Activated CD4-positive, alpha-beta memory T cell treated with anti-CD3 and anti-CD28 coated beads, Interleukin-2, amount 10 ng/mL, durations not matched to agents 7 days and 5 days (primary cell): ENCODE measurements around the gene TMEM167B. TPM values are rescaled to one million over a fixed set of nuclear protein-coding genes. Genes with fewer than 3 reads are reported as not detected.
A peak's percentile ranks its signal among the peaks of the same experiment; 100 is the strongest.

Experiments
- CTCF ChIA-PET: fragments of 350-600 bp; sonication (Branson Sonifier 250); formaldehyde crosslinking; loops from one replicate; lab custom pipeline; 2021; ENCODE audit warnings: antibody characterized with exemption, inconsistent platforms; lab: Charles Lee
- POLR2A ChIA-PET: fragments of 350-600 bp; sonication (Branson Sonifier 250); formaldehyde crosslinking; loops from one replicate; lab custom pipeline; 2021; ENCODE audit warnings: antibody characterized with exemption; lab: Charles Lee
- DNase-seq: peaks from one replicate; pipeline ENCODE4 v3.0.0-alpha.2; 2020
- H3K27ac Mint-ChIP-seq: one replicate; pipeline ENCODE4 v1.8.0; 2021; ENCODE audit warnings: mild to moderate bottlenecking, mixed read lengths
- H3K27me3 Mint-ChIP-seq: one replicate; pipeline ENCODE4 v1.8.0; 2021; ENCODE audit warnings: mixed read lengths
- H3K36me3 Mint-ChIP-seq: one replicate; pipeline ENCODE4 v1.8.0; 2021; ENCODE audit warnings: low read depth, mixed read lengths
- H3K4me1 Mint-ChIP-seq: one replicate; pipeline ENCODE4 v1.8.0; 2021; ENCODE audit warnings: mixed read lengths
- H3K4me3 Mint-ChIP-seq: one replicate; pipeline ENCODE4 v1.8.0; 2021; ENCODE audit warnings: mild to moderate bottlenecking, mixed read lengths
- H3K9me3 Mint-ChIP-seq: one replicate; pipeline ENCODE4 v1.8.0; 2021; ENCODE audit warnings: mixed read lengths
- total RNA-seq, 2 experiments: library from RNA; stranded (reverse); gene quantifications; one replicate each; pipeline ENCODE4 v1.2.3, GENCODE V29; 2021

The TMEM167B gene
- total RNA-seq, 2 experiments from 2014 or later = 29.6 to 31.8 TPM

DNA sequence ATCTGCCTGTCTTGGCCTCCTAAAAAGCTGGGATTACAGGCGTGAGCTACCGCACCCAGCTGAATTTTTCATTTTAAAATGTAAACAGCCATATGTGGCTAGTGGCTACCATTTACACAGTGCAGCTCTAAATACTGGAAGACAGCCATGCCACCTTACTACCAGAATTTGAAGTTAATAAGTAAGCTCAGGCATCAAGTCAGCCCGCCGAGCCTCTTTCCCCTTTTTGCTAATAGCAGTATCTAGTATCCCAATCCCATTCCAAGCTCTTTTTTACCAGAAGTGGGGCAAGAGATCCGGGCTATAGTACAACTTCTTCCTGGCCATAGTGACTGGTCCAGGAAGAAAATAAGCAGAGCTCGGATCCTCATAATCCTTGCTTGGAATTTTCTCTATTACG is 29.9 kb upstream of the TMEM167B start:
- Mint-ChIP-seq H3K36me3 (peaks cover 10% of the 10 kb centered on the region), H3K4me3 (no peak overlapping the region), H3K9me3 (no peaks in the 10 kb centered on the region), H3K27me3 (no peaks in the 10 kb centered on the region), H3K4me1 (no peaks in the 10 kb centered on the region), H3K27ac (no peak overlapping the region)
- no peak for DNase-seq
- CTCF ChIA-PET = interaction anchor here (0.9 kb wide), 1 partner anchor 52 kb away, joined by 3 read pairs; a partner anchor contains a TSS
- POLR2A ChIA-PET = interaction anchor here (1.5 kb wide), 1 partner anchor 18 kb away, joined by 5 read pairs; the partner anchor contains the start of gene WDR47

DNA sequence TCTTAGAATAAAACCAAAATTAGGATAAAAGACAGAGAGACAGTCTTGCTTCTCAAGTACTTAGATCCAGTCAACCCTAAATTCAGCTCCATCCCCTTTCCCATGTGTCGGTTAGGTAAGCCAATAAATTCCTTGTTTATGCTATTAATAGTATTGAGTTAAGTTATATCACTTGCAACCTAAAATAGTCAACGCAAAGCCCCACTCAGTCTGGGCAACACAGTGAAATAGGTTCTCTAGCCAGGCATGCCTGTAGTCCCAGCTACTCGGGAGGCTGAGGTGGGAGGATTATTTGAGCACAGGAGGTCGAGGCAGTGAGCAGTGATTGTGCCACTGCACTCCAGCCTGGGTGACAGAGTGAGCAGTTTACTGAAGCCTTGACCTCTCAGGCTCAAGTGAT is 29.4 kb upstream of the TMEM167B start:
- ChIA-PET POLR2A (interaction anchor here (1.5 kb wide), 1 partner anchor 19 kb away, joined by 5 read pairs; the partner anchor contains the start of gene WDR47), CTCF (interaction anchor here (0.9 kb wide), 1 partner anchor 51 kb away, joined by 3 read pairs; a partner anchor contains a TSS)
- H3K4me1 Mint-ChIP-seq = no peaks in the 10 kb centered on the region
- H3K27me3 Mint-ChIP-seq = no peaks in the 10 kb centered on the region
- no peak overlapping the region for H3K27ac Mint-ChIP-seq
- no peak for DNase-seq
- peaks cover 10% of the 10 kb centered on the region for H3K36me3 Mint-ChIP-seq
- H3K9me3 Mint-ChIP-seq = no peaks in the 10 kb centered on the region
- no peak overlapping the region for H3K4me3 Mint-ChIP-seq

DNA sequence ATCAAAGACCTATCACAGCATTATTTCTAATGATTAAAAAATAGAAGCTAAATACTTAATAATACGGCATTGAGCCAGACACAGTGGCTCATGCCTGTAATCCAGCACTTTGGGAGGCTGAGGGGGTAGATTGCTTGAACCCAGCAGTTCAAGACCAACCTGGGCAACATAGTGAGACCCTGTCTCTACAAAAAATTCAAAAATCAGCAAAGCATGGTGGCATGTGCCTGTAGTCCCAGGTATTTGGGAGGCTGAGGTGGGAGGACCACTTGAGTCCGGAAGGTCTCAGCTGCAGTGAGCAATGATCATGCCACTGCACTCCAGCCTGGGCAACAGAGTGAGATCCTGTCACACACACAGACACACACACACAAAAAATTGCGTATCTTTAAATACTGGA is 25.4 kb upstream of the TMEM167B start:
- Mint-ChIP-seq H3K9me3 (no peaks in the 10 kb centered on the region), H3K36me3 (peaks cover 21% of the 10 kb centered on the region), H3K27ac (no peak overlapping the region), H3K4me1 (no peaks in the 10 kb centered on the region), H3K4me3 (no peak overlapping the region), H3K27me3 (no peaks in the 10 kb centered on the region)
- ChIA-PET CTCF (no interaction called here), POLR2A (no interaction called here)
- no peak for DNase-seq

DNA sequence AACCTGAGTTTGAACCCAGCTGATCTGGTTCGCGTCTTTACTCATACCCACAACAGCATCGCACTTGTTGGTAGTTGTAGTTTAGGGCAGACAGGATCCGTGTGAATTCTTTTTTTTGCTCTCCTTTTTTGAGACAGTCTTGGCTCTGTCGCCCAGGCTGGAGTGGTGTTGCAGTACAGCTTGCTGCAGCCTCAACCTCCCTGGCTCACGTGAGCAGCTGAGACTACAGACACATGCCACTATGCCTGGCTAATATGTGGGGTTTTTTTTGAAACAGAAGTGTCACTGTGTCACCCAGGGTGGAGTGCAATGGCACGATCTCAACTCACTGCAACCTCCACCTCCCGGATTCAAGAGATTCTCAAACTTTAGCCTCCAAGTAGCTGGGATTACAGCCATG is 22.7 kb upstream of the TMEM167B start:
- ChIA-PET CTCF (interaction anchor here (1.3 kb wide), 1 partner anchor 32 kb away, joined by 4 read pairs; no protein-coding TSS in a partner anchor), POLR2A (no interaction called here)
- Mint-ChIP-seq H3K4me1 (peaks cover 4% of the 10 kb centered on the region), H3K36me3 (peaks cover 25% of the 10 kb centered on the region), H3K27ac (no peak overlapping the region), H3K27me3 (no peaks in the 10 kb centered on the region), H3K4me3 (no peak overlapping the region), H3K9me3 (no peaks in the 10 kb centered on the region)
- DNase-seq = no peak

DNA sequence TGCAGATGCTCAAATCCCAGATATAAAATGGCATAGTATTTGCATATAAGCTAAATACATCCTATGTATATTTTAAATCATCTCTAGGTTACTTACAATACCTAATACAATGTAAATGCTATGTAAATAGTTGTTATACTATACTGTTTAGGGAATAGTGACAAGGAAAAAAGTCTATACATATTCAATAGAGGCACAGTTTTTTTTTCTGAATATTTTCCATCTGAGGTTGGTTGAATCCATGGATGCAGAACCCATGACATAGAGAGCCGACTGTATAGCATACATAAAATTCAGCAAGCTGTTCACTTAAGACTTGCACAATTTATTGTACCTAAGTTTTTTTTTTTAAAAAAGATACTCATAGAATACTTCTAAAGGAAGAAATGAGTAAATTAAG is 21.3 kb upstream of the TMEM167B start:
- Mint-ChIP-seq H3K27ac (no peak overlapping the region), H3K9me3 (no peaks in the 10 kb centered on the region), H3K36me3 (peaks cover 34% of the 10 kb centered on the region), H3K4me1 (peaks cover 6% of the 10 kb centered on the region), H3K4me3 (no peak overlapping the region), H3K27me3 (no peaks in the 10 kb centered on the region)
- ChIA-PET CTCF (no interaction called here), POLR2A (interaction anchor here (0.6 kb wide), 1 partner anchor 11 kb away, joined by 3 read pairs; no protein-coding TSS in a partner anchor)
- no peak for DNase-seq

DNA sequence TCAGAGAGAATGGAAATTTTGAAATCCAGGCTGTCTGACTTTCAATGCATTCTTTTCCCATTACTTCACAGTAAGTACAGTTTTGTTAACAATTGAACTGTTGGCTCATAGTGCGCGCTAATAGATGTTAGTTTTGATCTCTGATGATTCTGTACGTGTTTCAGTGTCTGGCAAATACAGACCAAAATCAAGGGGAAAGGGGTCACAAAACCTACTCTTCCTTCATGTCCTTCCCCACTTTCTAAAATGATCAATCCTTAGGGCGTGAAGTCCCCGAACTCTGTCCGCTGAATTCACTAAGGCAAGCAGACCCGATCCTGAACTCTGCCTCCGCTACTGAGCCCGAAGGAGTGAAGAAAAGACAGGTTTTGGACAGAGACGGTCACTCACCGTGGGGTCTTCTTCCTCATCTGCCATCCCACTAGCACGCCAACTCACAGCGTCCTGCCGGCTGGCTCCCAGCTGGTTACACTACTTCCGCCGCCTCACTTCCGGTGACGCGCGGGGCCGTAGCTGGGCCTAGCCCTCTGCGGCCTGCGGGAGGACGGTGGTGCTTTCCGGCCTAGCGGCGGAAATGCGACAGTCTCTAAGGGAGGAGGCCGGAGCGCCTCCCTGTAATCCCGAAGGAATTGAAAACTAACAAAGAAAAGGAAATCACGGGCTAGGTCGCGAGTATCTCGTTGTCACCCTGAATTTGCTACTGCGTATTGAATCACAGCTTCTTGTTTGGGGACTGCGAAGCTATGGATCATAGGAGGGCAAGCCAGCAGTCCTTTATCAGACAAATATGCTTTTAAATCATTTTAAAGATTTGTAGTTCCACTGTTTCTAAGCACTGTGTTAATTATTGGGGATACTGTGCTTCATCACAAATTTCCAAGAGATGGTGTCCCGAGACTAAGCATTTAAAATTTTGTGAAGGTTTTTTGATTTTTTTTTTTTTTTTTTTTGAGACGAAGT is 14.8 kb upstream of the TMEM167B start, which contains the start of gene TAF13:
Gene TAF13 (minus strand): TSS at position 473 of the 960 bp plus-strand sequence. CDS start 56 bp downstream, at position 417.
- H3K36me3 Mint-ChIP-seq = peaks cover 13% of the 10 kb centered on the region
- no peaks in the 10 kb centered on the region for H3K9me3 Mint-ChIP-seq
- H3K27me3 Mint-ChIP-seq = no peaks in the 10 kb centered on the region
- H3K4me1 Mint-ChIP-seq = peaks cover 27% of the 10 kb centered on the region
- peak within 1 kb of the TSS; percentile 95 for H3K4me3 Mint-ChIP-seq
- CTCF ChIA-PET = interaction anchor here (0.6 to 2.7 kb wide), 7 partner anchors 8 to 245 kb away, joined by 3 to 23 read pairs (median 4); partner anchors contain the start of genes ELAPOR1 and TMEM167B
- peak within 1 kb of the TSS; percentile 84 for H3K27ac Mint-ChIP-seq
- POLR2A ChIA-PET = interaction anchor here (0.6 to 2.1 kb wide), 12 partner anchors 10 to 473 kb away, joined by 3 to 24 read pairs (median 4); partner anchors contain the start of genes GPSM2, PRPF38B, TMEM167B and WDR47
- DNase-seq = peak; percentile 92

DNA sequence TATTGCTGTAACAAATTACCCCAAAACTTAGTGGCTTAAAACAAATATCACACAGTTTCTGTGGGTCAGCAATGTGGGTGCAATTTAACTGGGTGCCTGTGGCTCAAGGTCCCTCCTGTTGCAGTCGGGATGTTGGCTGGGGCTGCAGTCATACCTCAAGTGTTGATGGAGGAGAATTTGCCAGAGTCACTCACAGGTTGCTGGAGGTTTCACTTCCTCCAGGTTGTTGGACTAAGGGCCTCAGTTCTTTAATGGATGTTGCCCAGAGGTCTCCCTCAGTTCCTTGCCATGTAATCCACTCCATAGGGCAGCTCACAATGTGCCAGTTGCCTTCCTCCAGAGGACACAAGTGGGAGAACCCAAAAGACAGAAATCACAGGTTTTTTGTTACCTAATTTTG is 12.2 kb upstream of the TMEM167B start:
- Mint-ChIP-seq H3K27ac (no peak overlapping the region), H3K4me1 (peaks cover 25% of the 10 kb centered on the region), H3K4me3 (no peak overlapping the region), H3K36me3 (peaks cover 8% of the 10 kb centered on the region), H3K9me3 (no peaks in the 10 kb centered on the region), H3K27me3 (no peaks in the 10 kb centered on the region)
- CTCF ChIA-PET = no interaction called here
- no peak for DNase-seq
- POLR2A ChIA-PET = interaction anchor here (1.7 kb wide), 1 partner anchor 13 kb away, joined by 4 read pairs; the partner anchor contains the start of gene TMEM167B

DNA sequence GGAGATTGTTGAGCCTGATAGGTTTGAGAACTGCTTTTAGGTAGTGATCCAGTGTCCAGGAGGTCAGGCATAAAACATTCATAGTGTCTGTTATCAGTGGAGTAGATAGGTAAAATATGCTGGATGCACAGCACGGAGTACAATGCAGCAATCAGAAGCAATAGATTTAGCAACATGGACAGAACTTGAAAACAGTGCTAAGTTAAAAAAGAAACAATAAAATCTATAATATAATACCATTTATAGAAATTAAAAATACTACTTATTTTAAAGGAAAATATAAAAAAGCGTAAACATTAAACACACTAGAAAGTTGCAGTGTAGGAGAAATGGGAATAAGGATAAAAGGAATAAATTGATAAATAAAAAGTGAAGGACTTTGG is 11.3 kb upstream of the TMEM167B start:
- Mint-ChIP-seq H3K27me3 (no peaks in the 10 kb centered on the region), H3K9me3 (no peaks in the 10 kb centered on the region), H3K27ac (no peak overlapping the region), H3K36me3 (peaks cover 1% of the 10 kb centered on the region), H3K4me3 (no peak overlapping the region), H3K4me1 (peaks cover 23% of the 10 kb centered on the region)
- no peak for DNase-seq
- POLR2A ChIA-PET = no interaction called here
- CTCF ChIA-PET = no interaction called here

DNA sequence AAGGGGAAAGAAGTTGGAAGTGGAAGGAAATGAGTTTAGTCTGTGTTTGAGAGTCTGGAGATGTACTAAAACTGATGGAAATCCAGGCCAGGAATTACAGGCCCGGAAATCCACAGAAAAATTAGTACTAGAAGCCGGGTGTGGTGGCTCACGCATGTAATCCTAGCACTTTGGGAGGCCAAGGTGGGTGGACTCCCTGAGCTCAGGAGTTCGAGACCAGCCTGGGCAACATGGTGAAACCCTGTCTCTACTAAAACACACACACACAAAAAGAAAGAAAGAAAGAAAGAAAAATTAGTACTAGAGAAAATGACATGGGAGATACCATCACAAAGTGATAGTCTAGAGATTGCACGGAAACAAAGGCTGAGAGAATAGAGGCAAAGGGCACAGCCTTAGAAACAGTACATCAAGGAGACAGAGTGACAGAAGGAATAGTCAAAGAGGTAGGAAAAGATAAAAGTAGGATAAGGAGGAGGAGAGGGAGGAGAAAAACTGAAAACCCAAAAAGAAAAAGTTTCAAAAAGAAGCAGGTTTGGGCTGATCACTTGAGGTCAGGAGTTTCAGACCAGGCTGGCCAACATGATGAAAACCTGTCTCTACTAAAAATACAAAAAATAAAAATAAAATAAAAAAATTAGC is 10.0 kb upstream of the TMEM167B start:
- DNase-seq = no peak
- Mint-ChIP-seq H3K4me1 (peaks cover 18% of the 10 kb centered on the region), H3K9me3 (no peaks in the 10 kb centered on the region), H3K36me3 (no peaks in the 10 kb centered on the region), H3K27me3 (no peaks in the 10 kb centered on the region), H3K27ac (no peak overlapping the region), H3K4me3 (no peak overlapping the region)
- ChIA-PET CTCF (interaction anchor here (0.8 kb wide), 1 partner anchor 20 kb away, joined by 4 read pairs; no protein-coding TSS in a partner anchor), POLR2A (no interaction called here)

DNA sequence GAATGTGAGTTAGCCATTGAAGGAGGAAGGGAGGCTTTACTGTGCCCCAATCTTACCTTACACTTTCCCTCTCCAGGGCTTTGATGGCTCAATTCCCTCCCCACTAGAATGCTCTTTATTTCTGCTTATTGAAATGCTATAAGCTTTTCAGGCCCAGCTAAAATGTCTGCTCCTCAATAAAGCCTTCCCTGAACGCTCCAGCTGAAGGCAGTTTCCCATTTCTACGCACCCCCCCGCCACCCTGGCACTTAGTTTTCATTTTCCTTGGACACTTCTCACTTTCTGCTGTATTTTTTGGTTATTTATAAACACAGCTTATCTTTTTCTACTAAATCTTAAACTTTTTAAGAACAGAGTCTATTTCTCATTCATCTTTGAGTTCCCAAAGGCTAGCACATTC is 7.1 kb upstream of the TMEM167B start:
- H3K27ac Mint-ChIP-seq = no peak overlapping the region
- H3K36me3 Mint-ChIP-seq = no peaks in the 10 kb centered on the region
- no peak for DNase-seq
- no peak overlapping the region for H3K4me3 Mint-ChIP-seq
- H3K4me1 Mint-ChIP-seq = peaks cover 4% of the 10 kb centered on the region
- CTCF ChIA-PET = interaction anchor here (1.2 to 4.2 kb wide), 2 partner anchors 8 to 16 kb away, joined by 3 to 22 read pairs; partner anchors contain the start of gene TAF13
- POLR2A ChIA-PET = interaction anchor here (1.9 to 6.8 kb wide), 2 partner anchors 8 to 16 kb away, joined by 14 to 32 read pairs; partner anchors contain the start of gene TMEM167B
- H3K27me3 Mint-ChIP-seq = no peaks in the 10 kb centered on the region
- no peaks in the 10 kb centered on the region for H3K9me3 Mint-ChIP-seq

DNA sequence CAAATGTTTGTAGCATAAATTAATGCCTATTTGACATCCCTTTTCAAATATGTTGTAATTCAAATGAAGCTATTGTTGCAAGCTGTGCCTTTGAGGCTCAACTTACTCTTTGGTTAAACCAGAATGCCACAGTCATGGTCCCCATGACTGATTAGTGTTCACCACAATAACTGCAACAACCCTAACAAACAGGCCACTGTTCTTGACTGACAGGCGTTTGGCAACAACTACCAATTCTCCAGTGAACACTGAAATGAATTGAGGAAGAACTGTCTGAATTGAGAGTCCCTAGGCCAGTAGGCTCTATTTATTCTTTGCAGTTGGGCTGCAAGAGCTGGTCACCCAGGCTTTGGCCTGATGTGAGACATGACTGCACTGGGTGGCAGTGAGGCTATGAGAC is 6.6 kb upstream of the TMEM167B start:
- CTCF ChIA-PET = interaction anchor here (1.2 to 4.2 kb wide), 2 partner anchors 8 to 16 kb away, joined by 3 to 22 read pairs; partner anchors contain the start of gene TAF13
- POLR2A ChIA-PET = interaction anchor here (6.8 kb wide), 1 partner anchor 15 kb away, joined by 32 read pairs; no protein-coding TSS in a partner anchor
- H3K9me3 Mint-ChIP-seq = no peaks in the 10 kb centered on the region
- peaks cover 4% of the 10 kb centered on the region for H3K4me1 Mint-ChIP-seq
- H3K36me3 Mint-ChIP-seq = no peaks in the 10 kb centered on the region
- no peaks in the 10 kb centered on the region for H3K27me3 Mint-ChIP-seq
- no peak for DNase-seq
- H3K4me3 Mint-ChIP-seq = no peak overlapping the region
- no peak overlapping the region for H3K27ac Mint-ChIP-seq
